Effector memory CD8-positive, alpha-beta T cell (primary cell): ENCODE data around the gene MYH6.
"Not testable (repeated sequence)": the region's sequence is repeated elsewhere in the genome, so short reads cannot be mapped to it uniquely, and the experiment has no call there.

Experiments
- ATAC-seq: fragments of 150-1000 bp; cut with Tn5 transposase; replicated peaks from 2 replicates; pipeline ENCODE4 v1.10.0; 2021; ENCODE audit warnings: mild to moderate bottlenecking, moderate library complexity
- DNase-seq, 3 experiments: peaks; one replicate each; pipeline ENCODE4 v3.0.0; 2021
- H3K27ac Mint-ChIP-seq, 2 donors: one replicate each; pipeline ENCODE4 v1.8.0; 2022; ENCODE audit warnings: mild to moderate bottlenecking in 2 of 2, mixed read lengths in 2 of 2, moderate library complexity in 2 of 2
- H3K27me3 Mint-ChIP-seq, 2 donors: one replicate each; pipeline ENCODE4 v1.8.0; 2022; ENCODE audit warnings: mixed read lengths in 2 of 2
- H3K36me3 Mint-ChIP-seq: one replicate; pipeline ENCODE4 v1.8.0; 2022; ENCODE audit warnings: mild to moderate bottlenecking, moderate library complexity, mixed read lengths; ENCODE audit not compliant: insufficient read depth
- H3K4me1 Mint-ChIP-seq, 2 donors: one replicate each; pipeline ENCODE4 v1.8.0; 2022; ENCODE audit warnings: low read depth in 2 of 2, mixed read lengths in 2 of 2
- H3K4me3 Mint-ChIP-seq, 2 donors: one replicate each; pipeline ENCODE4 v1.8.0; 2022; ENCODE audit warnings: mild to moderate bottlenecking in 2 of 2, mixed read lengths in 2 of 2, moderate library complexity in 2 of 2
- H3K9me3 Mint-ChIP-seq, 2 donors: one replicate each; pipeline ENCODE4 v1.8.0; 2022; ENCODE audit warnings: mixed read lengths in 2 of 2

The MYH6 gene

GRCh38 chr14:23388996-23389395 lies 19.1 kb downstream of the MYH6 start:
- no peak overlapping the region for H3K4me3 Mint-ChIP-seq
- no peak overlapping the region for H3K27ac Mint-ChIP-seq
- no peak for DNase-seq
- H3K9me3 Mint-ChIP-seq, result no peaks in the 10 kb centered on the region
- peaks cover 52 to 62% of the 10 kb centered on the region in 2 donors for H3K27me3 Mint-ChIP-seq
- no peaks in the 10 kb centered on the region for H3K4me1 Mint-ChIP-seq
- H3K36me3 Mint-ChIP-seq, result peaks cover 2% of the 10 kb centered on the region
- ATAC-seq, result no peak

DNA sequence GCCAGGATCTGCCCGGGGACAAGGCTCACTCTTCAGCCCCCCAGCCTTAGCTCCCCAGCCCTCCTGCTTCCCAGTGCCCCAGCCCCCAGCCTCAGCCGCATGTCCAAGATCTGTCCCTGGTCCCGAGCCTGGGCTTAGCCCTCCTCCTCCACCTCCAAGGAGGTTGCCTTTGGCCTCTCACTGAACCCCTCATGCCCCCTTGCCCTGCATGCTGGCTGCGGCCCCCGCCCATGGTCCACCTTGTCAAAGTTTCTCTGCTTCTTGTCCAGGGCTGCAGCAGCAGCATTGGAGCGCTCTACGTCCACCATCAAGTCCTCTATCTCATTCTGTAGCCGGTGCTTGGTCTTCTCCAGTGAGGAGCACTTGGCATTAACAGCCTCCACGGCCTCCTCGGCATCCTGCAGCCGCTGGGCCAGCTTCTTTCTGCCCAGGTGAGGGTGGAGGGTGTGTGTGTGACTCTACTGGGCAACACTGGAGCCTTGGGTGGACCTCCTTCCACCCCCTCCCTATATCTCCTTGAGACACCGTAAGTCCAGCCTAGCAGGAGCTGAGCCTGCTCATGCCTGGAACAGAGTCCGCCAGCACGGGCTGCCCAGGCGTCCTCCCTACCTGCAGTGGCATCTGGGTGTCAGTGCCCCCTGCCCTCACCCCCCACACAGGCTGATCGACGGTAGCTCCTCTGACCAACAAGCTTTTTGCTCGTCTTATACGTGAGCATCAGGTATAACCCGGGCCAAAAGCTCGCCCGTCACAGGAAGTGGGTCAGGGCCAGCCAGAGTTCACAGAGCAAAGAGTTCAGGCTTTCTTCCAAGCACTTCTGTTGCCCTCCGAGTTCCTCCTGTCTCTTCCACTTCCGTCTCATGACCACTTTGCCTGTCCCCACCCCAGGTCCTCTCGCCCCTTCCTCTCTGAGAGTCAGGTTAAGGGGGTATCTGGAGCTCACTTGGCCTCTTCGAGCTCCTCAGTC lies 19.9 kb downstream of the MYH6 start:
- no peaks in the 10 kb centered on the region for H3K9me3 Mint-ChIP-seq
- no peak overlapping the region for H3K4me3 Mint-ChIP-seq
- DNase-seq (no peak), ATAC-seq (no peak)
- peaks cover 2% of the 10 kb centered on the region for H3K36me3 Mint-ChIP-seq
- no peaks in the 10 kb centered on the region for H3K4me1 Mint-ChIP-seq
- peaks cover 45 to 56% of the 10 kb centered on the region in 2 donors for H3K27me3 Mint-ChIP-seq
- peak overlapping the region in 1 of 2 donors; percentile 44 for H3K27ac Mint-ChIP-seq

- Mint-ChIP-seq H3K4me1 (no peaks in the 10 kb centered on the region), H3K9me3 (no peaks in the 10 kb centered on the region), H3K27me3 (peaks cover 48 to 57% of the 10 kb centered on the region in 2 donors), H3K4me3 (no peak overlapping the region), H3K27ac (no peak overlapping the region), H3K36me3 (peaks cover 2% of the 10 kb centered on the region)
- ATAC-seq, result no peak
- no peak for DNase-seq
Observed at GRCh38 chr14:23386999-23387398, 21.1 kb downstream of the MYH6 start.

- not testable (repeated sequence) for H3K9me3 Mint-ChIP-seq, ATAC-seq, H3K36me3 Mint-ChIP-seq, H3K27ac Mint-ChIP-seq, H3K4me1 Mint-ChIP-seq, H3K4me3 Mint-ChIP-seq, DNase-seq
- peaks cover 54 to 64% of the 10 kb centered on the region in 2 donors for H3K27me3 Mint-ChIP-seq
Observed at GRCh38 chr14:23386266-23386657, 21.8 kb downstream of the MYH6 start.

- no peak for ATAC-seq
- DNase-seq, result no peak
- peaks cover 2% of the 10 kb centered on the region for H3K36me3 Mint-ChIP-seq
Observed at GRCh38 chr14:23385642-23386265, 22.3 kb downstream of the MYH6 start.

DNA sequence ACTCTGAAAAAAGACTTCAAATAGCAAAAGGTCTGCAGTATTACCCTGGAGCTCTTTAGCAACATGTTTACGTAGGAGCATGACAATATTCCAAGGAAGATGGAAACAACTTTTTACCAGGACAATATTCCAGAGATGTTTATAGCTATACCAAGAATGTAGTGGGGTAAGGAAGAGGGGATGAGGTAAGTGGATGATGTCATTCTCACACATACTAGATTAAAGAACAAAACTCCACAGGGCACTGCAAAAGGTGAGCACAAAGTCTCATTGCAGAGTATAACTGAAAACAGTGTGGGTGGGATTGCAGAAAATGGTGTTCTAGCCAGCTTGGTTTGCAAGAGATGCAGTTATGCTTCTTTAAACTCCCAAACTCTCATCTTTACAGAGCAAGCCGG lies 22.8 kb downstream of the MYH6 start:
- H3K36me3 Mint-ChIP-seq, result peaks cover 2% of the 10 kb centered on the region
- no peaks in the 10 kb centered on the region for H3K9me3 Mint-ChIP-seq
- DNase-seq (no peak), ATAC-seq (no peak)
- H3K27ac Mint-ChIP-seq, result no peak overlapping the region
- H3K4me1 Mint-ChIP-seq, result no peaks in the 10 kb centered on the region
- no peak overlapping the region for H3K4me3 Mint-ChIP-seq
- peaks cover 61 to 64% of the 10 kb centered on the region in 2 donors for H3K27me3 Mint-ChIP-seq

More at GRCh38 chr14:23385642-23386265, 22.3 kb downstream of the MYH6 start:
- Mint-ChIP-seq H3K27me3 (peaks cover 58 to 64% of the 10 kb centered on the region in 2 donors), H3K4me1 (no peaks in the 10 kb centered on the region), H3K4me3 (no peak overlapping the region), H3K27ac (no peak overlapping the region), H3K9me3 (no peaks in the 10 kb centered on the region)

GRCh38 chr14:23384364-23385080 lies 23.6 kb downstream of the MYH6 start:
- H3K27ac Mint-ChIP-seq, result no peak overlapping the region
- no peak overlapping the region for H3K4me3 Mint-ChIP-seq
- no peaks in the 10 kb centered on the region for H3K9me3 Mint-ChIP-seq
- ATAC-seq, result no peak
- H3K27me3 Mint-ChIP-seq, result peaks cover 56 to 64% of the 10 kb centered on the region in 2 donors
- H3K36me3 Mint-ChIP-seq, result peaks cover under 1% of the 10 kb centered on the region
- no peak for DNase-seq
- H3K4me1 Mint-ChIP-seq, result no peaks in the 10 kb centered on the region

DNA sequence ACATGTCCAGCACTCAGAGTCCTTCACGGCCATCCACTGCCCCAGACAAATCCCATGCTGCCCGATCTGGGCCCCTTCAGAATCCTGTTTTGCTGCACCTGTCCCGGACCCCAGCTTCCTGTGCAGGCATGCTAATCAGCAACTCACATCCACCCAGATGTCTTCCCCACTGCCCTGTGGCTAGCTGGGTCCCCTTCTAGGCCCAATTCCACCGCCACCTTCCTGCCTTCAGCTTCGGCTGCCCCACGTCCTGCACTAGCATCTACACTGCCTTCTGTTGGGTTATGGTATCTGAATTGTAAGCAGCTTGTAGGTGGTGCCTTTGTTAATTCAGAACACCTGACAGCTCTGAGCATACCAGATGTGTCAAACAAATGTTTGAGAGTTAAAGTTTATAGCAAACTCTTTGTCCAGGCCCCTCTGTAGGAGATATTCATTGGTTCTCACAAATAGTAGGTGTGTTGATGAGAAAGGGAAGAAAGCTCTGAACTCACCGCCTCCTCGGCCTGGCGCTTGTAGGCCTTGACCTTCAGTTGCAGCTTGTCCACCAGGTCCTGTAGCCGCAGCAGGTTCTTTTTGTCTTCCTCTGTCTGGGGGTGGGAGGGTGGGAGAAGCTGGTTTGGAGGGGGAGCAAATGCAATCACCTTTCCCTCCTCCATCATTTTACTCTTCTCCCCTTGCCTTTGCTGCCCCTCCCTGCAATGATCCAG lies 25.2 kb downstream of the MYH6 start:
- Mint-ChIP-seq H3K4me3 (no peak overlapping the region), H3K27me3 (peaks cover 39 to 62% of the 10 kb centered on the region in 2 donors), H3K4me1 (no peaks in the 10 kb centered on the region), H3K9me3 (no peaks in the 10 kb centered on the region), H3K27ac (no peak overlapping the region), H3K36me3 (no peaks in the 10 kb centered on the region)
- DNase-seq (no peak), ATAC-seq (no peak)

DNA sequence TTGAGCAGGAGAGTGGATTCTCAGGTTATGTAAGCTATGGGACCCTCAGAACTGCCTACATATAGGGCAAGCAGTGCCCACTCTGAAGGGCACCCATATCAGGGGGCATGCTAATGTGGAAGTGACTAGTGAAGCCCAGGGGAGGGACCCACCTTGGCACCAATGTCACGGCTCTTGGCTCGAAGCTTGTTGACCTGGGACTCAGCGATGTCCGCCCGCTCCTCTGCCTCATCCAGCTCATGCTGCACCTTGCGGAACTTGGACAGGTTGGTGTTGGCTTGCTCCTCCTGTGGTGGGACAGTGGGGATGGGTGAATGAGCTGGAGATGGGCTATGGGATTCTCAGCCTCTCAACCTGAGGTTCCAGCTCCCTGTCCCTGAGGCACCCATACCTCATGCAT lies 25.8 kb downstream of the MYH6 start:
- peaks cover 36 to 62% of the 10 kb centered on the region in 2 donors for H3K27me3 Mint-ChIP-seq
- no peak overlapping the region for H3K4me3 Mint-ChIP-seq
- DNase-seq (no peak), ATAC-seq (no peak)
- no peaks in the 10 kb centered on the region for H3K9me3 Mint-ChIP-seq
- H3K27ac Mint-ChIP-seq, result no peak overlapping the region
- H3K4me1 Mint-ChIP-seq, result no peaks in the 10 kb centered on the region
- no peaks in the 10 kb centered on the region for H3K36me3 Mint-ChIP-seq

DNA sequence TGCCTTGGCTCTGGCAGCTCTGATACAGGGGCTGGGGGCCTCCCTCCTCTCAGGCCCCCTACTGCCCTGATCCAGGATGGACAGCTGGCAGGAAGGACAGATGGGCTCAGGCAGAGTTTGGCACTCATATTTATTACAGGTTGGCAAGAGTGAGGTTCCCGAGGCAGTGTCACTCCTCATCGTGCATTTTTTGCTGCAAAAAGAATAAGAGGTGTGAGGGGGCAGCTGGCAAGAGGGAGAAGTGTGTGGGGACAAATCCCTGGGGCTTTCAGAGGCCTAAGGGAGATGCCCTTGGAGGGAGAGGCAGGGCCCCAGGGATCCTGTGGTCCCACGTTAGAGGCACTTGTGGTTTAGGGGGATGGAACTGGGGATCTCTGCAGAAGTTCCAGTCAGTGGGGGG lies 26.2 kb downstream of the MYH6 start:
- H3K4me1 Mint-ChIP-seq, result no peaks in the 10 kb centered on the region
- ATAC-seq, result no peak
- no peak for DNase-seq
- no peaks in the 10 kb centered on the region for H3K9me3 Mint-ChIP-seq
- no peaks in the 10 kb centered on the region for H3K36me3 Mint-ChIP-seq
- H3K27me3 Mint-ChIP-seq, result peaks cover 36 to 64% of the 10 kb centered on the region in 2 donors
- H3K27ac Mint-ChIP-seq, result no peak overlapping the region
- no peak overlapping the region for H3K4me3 Mint-ChIP-seq

GRCh38 chr14:23380976-23381375 lies 27.1 kb downstream of the MYH6 start:
- Mint-ChIP-seq H3K4me3 (no peak overlapping the region), H3K27ac (no peak overlapping the region), H3K27me3 (peaks cover 34 to 66% of the 10 kb centered on the region in 2 donors), H3K36me3 (no peaks in the 10 kb centered on the region), H3K4me1 (no peaks in the 10 kb centered on the region), H3K9me3 (no peaks in the 10 kb centered on the region)
- DNase-seq (no peak), ATAC-seq (no peak)

GRCh38 chr14:23380197-23380914 lies 27.7 kb downstream of the MYH6 start:
- Mint-ChIP-seq H3K27me3 (peaks cover 32 to 66% of the 10 kb centered on the region in 2 donors), H3K36me3 (no peaks in the 10 kb centered on the region), H3K9me3 (no peaks in the 10 kb centered on the region), H3K27ac (no peak overlapping the region), H3K4me1 (no peaks in the 10 kb centered on the region), H3K4me3 (no peak overlapping the region)
- ATAC-seq, result no peak
- DNase-seq, result no peak
